Measurements from ENCODE around the gene CCDC159.
"Not testable (repeated sequence)": the region's sequence is repeated elsewhere in the genome, so short reads cannot be mapped to it uniquely, and the experiment has no call there.

CCDC159 gene

GRCh38 chr19:11365557-11366117 lies 19.3 kb downstream of the CCDC159 start:
- DNase-seq (ENCODE audit: low read depth), result no peak

GRCh38 chr19:11367528-11367927 lies 21.2 kb downstream of the CCDC159 start:
- DNase-seq (ENCODE audit: low read depth), result no peak

- no peak for DNase-seq (ENCODE audit: low read depth)
Observed at GRCh38 chr19:11370744-11371143, 24.4 kb downstream of the CCDC159 start.

- DNase-seq (ENCODE audit: low read depth), result peak; percentile 43
Observed at GRCh38 chr19:11373166-11373884, 27.0 kb downstream of the CCDC159 start.

- no peak for DNase-seq (ENCODE audit: low read depth)
Observed at GRCh38 chr19:11373885-11374432, 27.6 kb downstream of the CCDC159 start.

GRCh38 chr19:11374433-11375142 lies 28.3 kb downstream of the CCDC159 start, which contains the start of gene SWSAP1:
Gene SWSAP1 (plus strand): TSS chr19:11374666. CDS start chr19:11374681, 15 bp downstream.
- DNase-seq (ENCODE audit: low read depth), result peak; percentile 100

GRCh38 chr19:11375143-11375948 lies 29.0 kb downstream of the CCDC159 start:
- DNase-seq (ENCODE audit: low read depth), result no peak

DNA sequence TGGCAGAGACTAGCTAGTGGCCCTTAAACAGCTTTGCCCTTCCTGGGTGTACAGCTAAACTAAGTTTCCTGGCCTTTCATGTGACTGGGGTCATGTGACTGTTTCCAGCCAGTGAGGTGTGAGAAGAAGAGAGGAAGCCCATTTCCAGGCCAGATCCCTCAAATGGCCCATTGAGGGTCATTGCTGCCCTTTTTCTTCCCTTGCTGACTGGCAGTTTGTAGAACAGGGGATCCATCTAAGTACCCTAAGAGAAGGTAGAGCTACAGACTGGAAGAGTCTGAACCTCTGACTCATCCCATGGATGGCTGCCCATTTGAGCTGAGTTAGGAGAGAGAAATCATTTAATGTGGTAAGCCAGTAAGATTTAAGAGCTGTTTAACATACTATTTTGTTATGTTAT lies 30.9 kb downstream of the CCDC159 start:
- DNase-seq (ENCODE audit: low read depth), result peak; percentile 89

DNA sequence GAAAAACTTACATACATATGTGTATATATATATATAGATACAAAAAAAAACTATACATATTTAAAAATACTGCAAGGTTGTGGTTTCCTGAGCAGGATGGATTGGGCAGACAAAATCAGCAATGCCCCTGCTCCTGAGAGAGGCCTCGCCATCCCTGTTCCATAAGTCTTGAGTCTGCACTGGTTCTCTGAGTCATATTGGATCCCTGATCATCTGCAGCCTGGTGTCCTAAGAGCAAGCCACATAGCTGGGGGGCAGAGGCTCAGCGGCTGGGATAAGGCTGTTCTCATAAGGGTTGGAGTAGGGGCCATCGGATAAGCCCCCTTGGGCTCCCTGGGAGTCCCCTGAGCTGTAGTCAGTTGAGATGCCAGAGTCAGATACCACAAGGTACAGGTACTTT lies 31.4 kb downstream of the CCDC159 start:
- peak; percentile 30 for DNase-seq (ENCODE audit: low read depth)

- DNase-seq (ENCODE audit: low read depth), result peak; percentile 44
Observed at GRCh38 chr19:11378319-11379189, 32.2 kb downstream of the CCDC159 start.

DNA sequence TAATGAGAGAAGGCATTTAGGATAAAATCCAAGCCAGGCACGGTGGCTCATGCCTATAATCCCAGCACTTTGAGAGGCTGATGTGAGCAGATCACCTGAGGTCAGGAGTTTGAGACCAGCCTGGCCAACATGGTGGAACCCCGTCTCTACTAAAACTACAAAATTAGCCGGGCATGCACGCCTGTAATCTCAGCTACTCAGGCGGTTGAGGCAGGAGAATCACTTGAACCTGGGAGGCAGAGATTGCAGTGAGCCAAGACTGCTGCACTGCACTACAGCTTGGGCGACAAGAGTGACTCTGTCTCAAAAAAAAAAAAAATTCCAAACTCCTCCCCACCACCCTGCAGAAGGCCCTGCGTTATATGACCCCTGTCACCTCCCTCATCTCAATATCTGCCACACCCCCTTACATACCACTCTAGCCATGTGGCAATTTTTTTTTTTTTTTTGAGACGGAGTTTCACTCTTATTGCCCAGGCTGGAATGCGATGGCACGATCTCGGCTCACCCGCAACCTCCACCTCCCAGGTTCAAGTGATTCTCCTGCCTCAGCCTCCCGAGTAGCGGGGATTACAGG lies 33.0 kb downstream of the CCDC159 start:
- DNase-seq (ENCODE audit: low read depth), result not testable (repeated sequence)

- DNase-seq (ENCODE audit: low read depth), result no peak
Observed at GRCh38 chr19:11379857-11380350, 33.6 kb downstream of the CCDC159 start.

DNA sequence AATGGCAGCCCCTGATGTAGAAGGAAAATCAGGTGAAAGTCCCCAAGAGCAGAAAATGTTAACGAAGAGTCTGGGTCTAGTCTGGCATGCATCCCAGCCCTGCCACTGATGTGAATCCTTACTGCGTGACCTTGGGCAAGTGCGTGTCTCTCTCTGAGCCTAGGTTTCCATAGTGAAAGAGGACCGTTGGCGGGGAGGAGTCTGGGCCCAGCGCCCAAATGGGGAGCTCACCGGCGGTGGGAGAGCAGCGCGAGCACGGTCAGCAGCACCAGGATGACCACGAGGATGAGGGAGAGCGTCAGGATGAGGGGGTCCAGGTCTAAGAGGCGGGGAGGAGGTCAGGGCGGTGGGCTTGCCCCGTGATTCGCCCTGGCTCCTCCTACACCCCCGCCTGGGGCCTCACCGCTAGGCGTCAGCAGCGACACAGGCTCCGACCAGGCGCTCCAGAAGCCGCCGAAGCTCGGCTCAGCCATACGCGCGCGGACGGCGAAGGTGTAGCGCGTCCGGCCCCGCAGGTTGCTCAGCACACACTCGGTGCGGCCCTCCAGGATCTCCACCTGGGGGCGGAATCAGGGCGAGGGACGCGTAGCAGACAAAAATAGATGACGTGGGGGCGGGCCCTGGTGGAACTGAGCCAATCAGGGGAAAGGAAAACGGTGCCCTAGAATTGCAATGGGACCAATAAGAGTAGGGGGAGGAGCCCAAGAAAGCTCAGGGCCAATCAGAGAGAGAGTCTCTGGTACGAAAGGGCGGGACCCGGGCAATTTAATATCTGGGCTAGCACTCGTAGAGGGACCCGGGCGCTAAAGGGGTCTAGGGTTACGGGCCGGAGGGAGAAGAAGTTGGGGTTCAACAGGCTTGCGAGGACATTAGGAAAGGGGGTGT lies 34.6 kb downstream of the CCDC159 start:
- DNase-seq (ENCODE audit: low read depth), result peak; percentile 94

- DNase-seq (ENCODE audit: low read depth), result no peak
Observed at GRCh38 chr19:11382898-11383705, 36.8 kb downstream of the CCDC159 start.

- no peak for DNase-seq (ENCODE audit: low read depth)
Observed at GRCh38 chr19:11383706-11384048, 37.4 kb downstream of the CCDC159 start.

DNA sequence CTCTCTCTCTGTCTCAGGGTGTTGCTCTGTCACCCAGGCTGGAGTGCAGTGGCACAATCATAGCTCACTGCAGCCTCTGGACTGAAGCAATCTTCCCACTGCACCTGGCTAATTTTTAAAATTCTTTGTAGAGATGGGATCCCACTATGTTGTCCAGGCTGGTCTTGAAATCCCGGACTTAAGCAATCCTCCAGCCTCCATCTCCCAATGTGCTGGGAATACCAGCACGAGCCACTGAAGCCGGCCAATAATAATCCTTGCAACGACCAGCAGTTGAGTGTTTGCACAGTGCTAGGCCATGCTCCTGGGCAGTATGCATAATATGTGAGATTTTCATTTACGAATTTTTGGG lies 38.4 kb downstream of the CCDC159 start:
- no peak for DNase-seq (ENCODE audit: low read depth)

DNA sequence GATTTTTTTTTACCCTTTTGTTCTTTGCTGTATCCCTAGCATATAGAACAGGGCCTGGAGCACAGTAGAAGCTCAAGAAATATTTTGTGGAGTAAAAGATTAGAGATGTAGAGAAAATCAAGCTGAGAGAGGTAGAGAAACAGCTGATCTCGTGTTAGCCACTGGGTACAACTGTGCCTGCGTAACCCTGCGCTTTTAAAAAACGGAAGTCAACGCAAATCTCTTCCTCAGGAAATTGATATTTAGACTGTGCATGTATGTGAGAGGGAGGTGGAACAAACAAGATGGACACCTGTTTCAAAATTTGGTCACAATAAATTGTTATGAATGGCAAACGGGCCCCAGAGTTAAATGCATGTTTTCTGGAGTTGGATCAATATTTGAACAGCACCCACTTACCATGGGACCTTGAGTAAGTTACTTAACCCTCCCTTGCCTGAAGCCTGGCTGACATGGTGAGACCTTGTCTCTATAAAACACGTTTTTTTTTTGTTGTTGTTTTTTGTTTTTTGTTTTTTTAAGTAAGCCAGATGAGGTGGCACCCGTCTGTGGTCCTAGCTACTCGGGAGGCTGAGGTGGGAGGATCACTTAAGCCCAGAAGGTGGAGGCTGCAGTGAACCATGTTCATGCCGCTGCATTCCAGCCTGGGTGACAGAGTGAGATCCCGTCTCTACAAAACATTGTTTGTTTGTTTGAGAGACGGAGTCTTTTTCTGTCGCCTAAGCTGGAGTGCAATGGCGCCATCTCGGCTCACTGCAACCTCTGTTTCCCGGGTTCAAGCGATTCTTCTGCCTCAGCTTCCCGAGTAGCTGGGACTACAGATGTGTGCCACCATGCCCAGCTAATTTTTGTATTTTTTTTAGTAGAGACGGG lies 41.1 kb downstream of the CCDC159 start:
- DNase-seq (ENCODE audit: low read depth), result no peak

DNA sequence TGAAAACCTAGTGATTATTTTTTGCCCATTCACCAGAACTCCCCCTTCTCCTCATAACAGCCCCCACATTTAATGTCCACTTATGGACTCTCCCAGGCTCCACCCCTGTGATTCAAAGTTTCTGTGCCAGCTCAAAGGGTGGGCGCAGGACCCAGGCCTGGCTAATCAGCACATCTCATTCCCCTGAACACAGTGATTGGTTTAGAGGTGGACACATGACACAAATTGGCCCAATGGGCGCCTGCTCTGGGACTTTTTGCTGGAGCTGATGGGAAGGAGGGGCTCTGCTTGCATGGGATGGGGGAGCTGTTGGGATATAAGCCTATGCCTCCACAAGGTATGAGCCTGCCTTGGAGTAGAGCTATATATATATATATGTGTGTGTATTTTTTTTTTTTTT lies 44.0 kb downstream of the CCDC159 start:
- DNase-seq (ENCODE audit: low read depth), result no peak

Measured in amniotic epithelial cell (primary cell).